Neural progenitor cell (in vitro differentiated cells): Measurements from ENCODE around the gene PCDHB1. TPM values are rescaled to one million over a fixed set of nuclear protein-coding genes. Genes with fewer than 3 reads are reported as not detected.

ENCODE experiments used
- DNase-seq: peaks from one replicate; pipeline ENCODE4 v3.0.0-alpha.2; 2016; ENCODE audit warnings: low spot score
- H2AFZ ChIP-seq: fragments of 200-600 bp; sonication (generic); replicated peaks from 2 replicates; pipeline ENCODE4 v1.6.1; 2016; ENCODE audit warnings: antibody characterized with exemption
- H3F3A ChIP-seq: fragments of 200-600 bp; sonication (generic); 2 replicates; pipeline ENCODE4 v1.6.1; 2016; ENCODE audit warnings: antibody characterized with exemption, low read depth
- H3K27ac ChIP-seq: fragments of 200-600 bp; sonication (generic); 2 replicates; pipeline ENCODE4 v1.5.1; 2016; ENCODE audit warnings: mild to moderate bottlenecking
- H3K27me3 ChIP-seq: fragments of 200-600 bp; sonication (generic); 2 replicates; pipeline ENCODE4 v1.6.1; 2016; ENCODE audit warnings: mild to moderate bottlenecking, moderate library complexity
- H3K36me3 ChIP-seq: fragments of 200-600 bp; sonication (generic); 2 replicates; pipeline ENCODE4 v1.5.1; 2016
- H3K4me1 ChIP-seq: fragments of 200-600 bp; sonication (generic); 2 replicates; pipeline ENCODE4 v1.6.1; 2016; ENCODE audit warnings: mixed run types
- H3K4me2 ChIP-seq: fragments of 200-600 bp; sonication (generic); 2 replicates; pipeline ENCODE4 v1.6.1; 2016
- H3K4me3 ChIP-seq: fragments of 200-600 bp; sonication (generic); 2 replicates; pipeline ENCODE4 v1.5.1; 2016
- H3K79me2 ChIP-seq: fragments of 200-600 bp; sonication (generic); 2 replicates; pipeline ENCODE4 v1.6.1; 2016; ENCODE audit warnings: low read depth
- H3K9ac ChIP-seq: fragments of 200-600 bp; sonication (generic); 2 replicates; pipeline ENCODE4 v1.6.1; 2016
- H3K9me3 ChIP-seq: fragments of 200-600 bp; sonication (generic); 2 replicates; pipeline ENCODE4 v1.5.1; 2016; ENCODE audit warnings: low read depth
- H4K20me1 ChIP-seq: fragments of 200-600 bp; sonication (generic); 2 replicates; pipeline ENCODE4 v1.6.1; 2016; ENCODE audit warnings: low read depth
- H3K27ac Mint-ChIP-seq: 3 replicates; pipeline ENCODE4 v1.8.0; 2021; ENCODE audit warnings: mixed read lengths
- H3K27me3 Mint-ChIP-seq: 2 replicates; pipeline ENCODE4 v1.8.0; 2022; ENCODE audit warnings: low read depth, mild to moderate bottlenecking, inconsistent platforms, moderate library complexity, mixed read lengths; ENCODE audit not compliant: insufficient read depth
- H3K36me3 Mint-ChIP-seq: 3 replicates; pipeline ENCODE4 v1.8.0; 2021; ENCODE audit warnings: mixed read lengths
- H3K4me1 Mint-ChIP-seq: 3 replicates; pipeline ENCODE4 v1.8.0; 2021; ENCODE audit warnings: mixed read lengths
- H3K4me3 Mint-ChIP-seq: 3 replicates; pipeline ENCODE4 v1.8.0; 2021; ENCODE audit warnings: mild to moderate bottlenecking, moderate library complexity, mixed read lengths
- H3K9me3 Mint-ChIP-seq: 3 replicates; pipeline ENCODE4 v1.8.0; 2020; ENCODE audit warnings: mixed read lengths
- CTCF ChIP-seq: fragments of 200-600 bp; sonication (generic); IDR thresholded peaks from 2 replicates; pipeline ENCODE4 v1.5.1; 2017; ENCODE audit warnings: antibody characterized with exemption, mild to moderate bottlenecking
- EZH2 ChIP-seq: fragments of 200-600 bp; sonication (generic); IDR thresholded peaks from 2 replicates; pipeline ENCODE4 v1.6.1; 2017; ENCODE audit warnings: antibody characterized with exemption, mild to moderate bottlenecking, moderate library complexity
- EZH2phosphoT487 ChIP-seq: fragments of 200-600 bp; sonication (generic); IDR thresholded peaks from 2 replicates; pipeline ENCODE4 v1.6.1; 2017; ENCODE audit warnings: antibody characterized with exemption
- total RNA-seq: library from RNA; depleted of rRNA; stranded (reverse); fragments of >200 nt; gene quantifications from 2 replicates; pipeline ENCODE4 v1.2.3, GENCODE V29; 2015; ENCODE audit warnings: low replicate concordance

PCDHB1 gene
- total RNA-seq, 1 donor from 2014 or later = 0.07 TPM

DNA sequence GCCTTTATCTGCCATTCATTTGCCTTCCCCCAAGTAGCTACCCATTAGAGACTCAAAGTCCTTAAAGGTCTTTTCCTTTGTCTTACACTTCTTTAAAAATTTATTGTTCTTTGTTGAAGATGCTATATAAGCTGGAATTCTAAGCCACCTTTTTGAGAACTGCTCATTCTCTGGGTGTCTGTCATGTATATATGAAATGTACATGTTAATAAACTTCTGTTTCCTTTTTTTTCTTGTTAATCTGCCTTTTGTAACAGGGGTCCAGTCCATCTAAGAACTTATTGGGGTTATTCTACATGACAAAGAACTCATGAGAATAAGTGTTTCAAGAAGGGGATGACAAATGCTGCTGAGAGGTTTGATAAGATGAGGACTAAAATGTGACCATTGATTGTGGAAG lies 43.4 kb upstream of the PCDHB1 start:
- peaks cover 20% of the 10 kb centered on the region for H3K4me1 Mint-ChIP-seq
- no peaks in the 10 kb centered on the region for H3K79me2 ChIP-seq
- peaks cover 20% of the 10 kb centered on the region for H3F3A ChIP-seq
- no peak overlapping the region for H3K9ac ChIP-seq
- no peak overlapping the region for H3K27ac ChIP-seq
- no peak overlapping the region for H3K27ac Mint-ChIP-seq
- peaks cover 25% of the 10 kb centered on the region for H4K20me1 ChIP-seq
- H3K4me3 ChIP-seq = no peak overlapping the region
- H2AFZ ChIP-seq = no peak overlapping the region
- TF ChIP-seq EZH2phosphoT487 (no peak), EZH2 (no peak), CTCF (no peak)
- H3K27me3 Mint-ChIP-seq = no peaks in the 10 kb centered on the region
- H3K36me3 ChIP-seq = no peaks in the 10 kb centered on the region
- no peaks in the 10 kb centered on the region for H3K9me3 Mint-ChIP-seq
- H3K9me3 ChIP-seq = no peaks in the 10 kb centered on the region
- H3K4me2 ChIP-seq = no peak overlapping the region
- DNase-seq = no peak
- H3K27me3 ChIP-seq = peaks cover 7% of the 10 kb centered on the region
- peaks cover 24% of the 10 kb centered on the region for H3K4me1 ChIP-seq
- H3K36me3 Mint-ChIP-seq = peaks cover 9% of the 10 kb centered on the region
- no peak overlapping the region for H3K4me3 Mint-ChIP-seq

GRCh38 chr5:141010047-141010793 lies 41.0 kb upstream of the PCDHB1 start:
- no peak overlapping the region for H3K4me2 ChIP-seq
- no peak overlapping the region for H3K27ac Mint-ChIP-seq
- no peak for DNase-seq
- no peaks in the 10 kb centered on the region for H3K9me3 Mint-ChIP-seq
- peaks cover 9% of the 10 kb centered on the region for H3K36me3 Mint-ChIP-seq
- H3K79me2 ChIP-seq = no peaks in the 10 kb centered on the region
- H3K27ac ChIP-seq = no peak overlapping the region
- H3K4me3 Mint-ChIP-seq = no peak overlapping the region
- H4K20me1 ChIP-seq = peaks cover under 1% of the 10 kb centered on the region
- H3K27me3 Mint-ChIP-seq = no peaks in the 10 kb centered on the region
- no peak overlapping the region for H3K9ac ChIP-seq
- no peaks in the 10 kb centered on the region for H3K9me3 ChIP-seq
- TF ChIP-seq EZH2phosphoT487 (no peak), EZH2 (no peak), CTCF (no peak)
- no peaks in the 10 kb centered on the region for H3K27me3 ChIP-seq
- H3K36me3 ChIP-seq = no peaks in the 10 kb centered on the region
- no peak overlapping the region for H2AFZ ChIP-seq
- H3K4me1 ChIP-seq = no peaks in the 10 kb centered on the region
- H3K4me3 ChIP-seq = no peak overlapping the region
- H3F3A ChIP-seq = no peaks in the 10 kb centered on the region
- H3K4me1 Mint-ChIP-seq = peaks cover under 1% of the 10 kb centered on the region

DNA sequence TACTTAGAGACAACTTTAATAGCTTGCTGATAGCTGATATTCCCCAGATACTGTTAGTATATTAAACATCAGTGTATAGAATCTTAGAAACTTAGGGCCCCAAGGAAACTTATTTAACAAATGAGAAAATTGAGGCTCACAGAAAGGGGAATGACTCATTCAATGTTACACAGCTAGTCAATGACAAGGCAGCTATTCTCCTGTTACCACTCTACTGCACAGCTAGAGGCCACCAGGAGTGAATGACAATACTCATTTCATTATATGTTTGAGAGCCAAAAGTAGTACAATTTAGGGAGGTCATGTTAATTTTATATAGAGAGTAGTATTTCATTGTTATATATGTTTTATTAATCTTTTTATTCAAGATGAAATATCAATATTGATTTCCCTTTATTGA lies 33.2 kb upstream of the PCDHB1 start:
- no peak overlapping the region for H3K4me2 ChIP-seq
- no peaks in the 10 kb centered on the region for H4K20me1 ChIP-seq
- H3K36me3 ChIP-seq = no peaks in the 10 kb centered on the region
- no peaks in the 10 kb centered on the region for H3K79me2 ChIP-seq
- H3K9me3 ChIP-seq = no peaks in the 10 kb centered on the region
- no peak for DNase-seq
- no peaks in the 10 kb centered on the region for H3K36me3 Mint-ChIP-seq
- peaks cover 6% of the 10 kb centered on the region for H3K4me1 Mint-ChIP-seq
- no peaks in the 10 kb centered on the region for H3K27me3 Mint-ChIP-seq
- peaks cover 6% of the 10 kb centered on the region for H3K4me1 ChIP-seq
- no peak overlapping the region for H3K4me3 ChIP-seq
- TF ChIP-seq EZH2 (no peak), CTCF (no peak), EZH2phosphoT487 (no peak)
- H3K4me3 Mint-ChIP-seq = no peak overlapping the region
- H3K9ac ChIP-seq = no peak overlapping the region
- no peak overlapping the region for H3K27ac Mint-ChIP-seq
- no peaks in the 10 kb centered on the region for H3K27me3 ChIP-seq
- H3K27ac ChIP-seq = no peak overlapping the region
- no peaks in the 10 kb centered on the region for H3F3A ChIP-seq
- no peak overlapping the region for H2AFZ ChIP-seq
- H3K9me3 Mint-ChIP-seq = no peaks in the 10 kb centered on the region
